HepG2 (cell line): Measurements from ENCODE around the gene CDKN1A. TPM values are rescaled to one million over a fixed set of nuclear protein-coding genes. Genes with fewer than 3 reads are reported as not detected.

ENCODE experiments used
- ATF3 ChIP-seq: sonication (generic); formaldehyde crosslinking; IDR thresholded peaks from 2 replicates; pipeline ENCODE4 v1.4.0; 2020; ENCODE audit warnings: missing genetic modification reagents
- EHMT2 ChIP-seq: fragments of 200-600 bp; sonication (generic); IDR thresholded peaks from 2 replicates; pipeline ENCODE4 v1.7.0; 2017; ENCODE audit warnings: antibody characterized with exemption, low read depth, low read length, borderline replicate concordance
- HIC2 ChIP-seq: sonication (generic); formaldehyde crosslinking; IDR thresholded peaks from 2 replicates; pipeline ENCODE4 v1.9.0; 2022; ENCODE audit warnings: low read depth, missing genetic modification reagents
- ONECUT2 ChIP-seq: sonication (generic); formaldehyde crosslinking; IDR thresholded peaks from 2 replicates; pipeline ENCODE4 v1.4.0; 2020; ENCODE audit warnings: missing genetic modification reagents
- SATB2 ChIP-seq: sonication (generic); formaldehyde crosslinking; IDR thresholded peaks from 2 replicates; pipeline ENCODE4 v1.5.0; 2020; ENCODE audit warnings: missing genetic modification reagents
- TAF1 ChIP-seq: sonication (generic); formaldehyde crosslinking; IDR thresholded peaks from 2 replicates; pipeline ENCODE4 v1.4.0; 2020; ENCODE audit warnings: missing genetic modification reagents
- TRIM24 ChIP-seq: sonication (generic); formaldehyde crosslinking; IDR thresholded peaks from 2 replicates; pipeline ENCODE4 v1.8.0; 2022; ENCODE audit warnings: mild to moderate bottlenecking, missing genetic modification reagents
- ZBED4 ChIP-seq: sonication (generic); formaldehyde crosslinking; IDR thresholded peaks from 2 replicates; pipeline ENCODE4 v1.4.0; 2020; ENCODE audit warnings: missing genetic modification reagents, borderline replicate concordance
- ZNF564 ChIP-seq: sonication (generic); formaldehyde crosslinking; IDR thresholded peaks from 2 replicates; pipeline ENCODE4 v1.8.1; 2023; ENCODE audit warnings: mild to moderate bottlenecking, missing genetic modification reagents
- ZNF574 ChIP-seq: sonication (generic); formaldehyde crosslinking; IDR thresholded peaks from 2 replicates; pipeline ENCODE4 v1.4.0; 2020; ENCODE audit warnings: missing genetic modification reagents
- ZNF580 ChIP-seq: IDR thresholded peaks from 2 replicates; pipeline ENCODE4 v1.6.1; 2016; ENCODE audit warnings: low read depth, borderline replicate concordance
- ZNF609 ChIP-seq: sonication (generic); formaldehyde crosslinking; IDR thresholded peaks from 2 replicates; pipeline ENCODE4 v1.4.0; 2020; ENCODE audit warnings: mild to moderate bottlenecking, missing genetic modification reagents, borderline replicate concordance
- polyA plus RNA-seq, 8 experiments: library from polyadenylated mRNA; depleted of rRNA in 3 of 8; stranded (reverse) in 7 of 8; unstranded in 1 of 8; fragments of >200 nt; fragmentation: Illumina TruSeq in 4 of 8; extraction: Trizol in 4 of 8; gene quantifications; 2 replicates each; pipeline versions ENCODE4 v1.2.1 to v1.2.3, GENCODE V29; 2011 to 2016; ENCODE audit warnings: low read depth in 4 of 8, missing spikeins in 1 of 8, mixed read lengths in 1 of 8; ENCODE audit not compliant: insufficient read depth in 1 of 8
- total RNA-seq, 5 experiments: library from RNA; depleted of rRNA; stranded (reverse); fragments of >200 nt; fragmentation: Illumina TruSeq; extraction: Trizol; gene quantifications; 2 replicates each; pipeline ENCODE4 v1.2.3, GENCODE V29; 2016; ENCODE audit warnings: low read depth in 1 of 5

The CDKN1A gene
- total and polyA plus RNA-seq, 2 of the 13 experiments (the other 11 are each of a cell fraction or from before 2014, with no cell fraction given): 60.7 to 92.1 TPM

GRCh38 chr6:36678488-36679042 is at the start of gene CDKN1A (continued):
- TF ChIP-seq ZNF609 (CRISPR knock-in tag) (peak; percentile 40), ATF3 (no peak; the same call in 1 of the 2 replicates), TAF1 (peak; percentile 96), ZNF564 (CRISPR knock-in tag) (no peak), ZNF580 (peak; percentile 71; the same call in 1 of the 2 replicates), TRIM24 (no peak), EHMT2 (no peak), HIC2 (CRISPR knock-in tag) (peak; percentile 82; the same call in 1 of the 2 replicates), SATB2 (CRISPR knock-in tag) (no peak), ZBED4 (CRISPR knock-in tag) (peak; percentile 98; the same call in 1 of the 2 replicates), ZNF574 (CRISPR knock-in tag) (peak; percentile 83), ONECUT2 (CRISPR knock-in tag) (0 out of 2 replicates have a peak, but pooled peaks have one; percentile 6)
